ENCODE data around the gene NAA11.

NAA11 gene
- 0 to 0.16 (median 0) reads per million in 18 experiments for total RNA-seq

GRCh38 chr4:79325864-79326328, at the start of gene NAA11:
TSS of gene NAA11 (minus strand) at chr4:79326061. CDS start at chr4:79325877, 184 bp downstream.
- DNase-seq = no peak

GRCh38 chr4:79370026-79370425, 44.2 kb upstream of the NAA11 start:
- DNase-seq = no peak

GRCh38 chr4:79367096-79367495, 41.2 kb upstream of the NAA11 start:
- DNase-seq = no peak

GRCh38 chr4:79366422-79366821, 40.6 kb upstream of the NAA11 start:
- no peak for DNase-seq

GRCh38 chr4:79364061-79364460, 38.2 kb upstream of the NAA11 start:
- DNase-seq = no peak

GRCh38 chr4:79362626-79363025, 36.8 kb upstream of the NAA11 start:
- no peak for DNase-seq

- no peak for DNase-seq
Measured at GRCh38 chr4:79360006-79360405, 34.1 kb upstream of the NAA11 start.

- DNase-seq = no peak
Measured at GRCh38 chr4:79358438-79358837, 32.6 kb upstream of the NAA11 start.

GRCh38 chr4:79357365-79357764, 31.5 kb upstream of the NAA11 start:
- no peak for DNase-seq

- no peak for DNase-seq
Measured at GRCh38 chr4:79353075-79353474, 27.2 kb upstream of the NAA11 start.

GRCh38 chr4:79348405-79348804, 22.5 kb upstream of the NAA11 start:
- no peak for DNase-seq

GRCh38 chr4:79341893-79342653, 16.2 kb upstream of the NAA11 start:
- no peak for DNase-seq

GRCh38 chr4:79340568-79340967, 14.7 kb upstream of the NAA11 start:
- no peak for DNase-seq

- DNase-seq = no peak
Measured at GRCh38 chr4:79338148-79338547, 12.3 kb upstream of the NAA11 start.

- DNase-seq = no peak
Measured at GRCh38 chr4:79334783-79335182, 8.9 kb upstream of the NAA11 start.

GRCh38 chr4:79334341-79334740, 8.5 kb upstream of the NAA11 start:
- DNase-seq = no peak

GRCh38 chr4:79331126-79331876, 5.4 kb upstream of the NAA11 start:
- DNase-seq = peak in 1 of 2 donors; percentile 3

- DNase-seq = no peak
Measured at GRCh38 chr4:79330720-79331119, 4.9 kb upstream of the NAA11 start.

- no peak for DNase-seq
Measured at GRCh38 chr4:79325436-79325835, 425 bp downstream of the NAA11 start.

GRCh38 chr4:79319975-79320374, 5.9 kb downstream of the NAA11 start:
- no peak for DNase-seq

GRCh38 chr4:79317711-79318110, 8.2 kb downstream of the NAA11 start:
- DNase-seq = no peak

GRCh38 chr4:79315891-79316290, 10.0 kb downstream of the NAA11 start:
- DNase-seq = no peak

- no peak for DNase-seq
Measured at GRCh38 chr4:79311279-79311678, 14.6 kb downstream of the NAA11 start.

- DNase-seq = no peak
Measured at GRCh38 chr4:79308971-79309370, 16.9 kb downstream of the NAA11 start.

Data from inflammatory macrophage (primary cell).